Activated CD4-positive, alpha-beta T cell treated with anti-CD3 and anti-CD28 coated beads, Interleukin-2, amount 50 U/mL, for 4 hours (primary cell): ENCODE measurements around the gene ARL13B.
"Not testable (repeated sequence)": the region's sequence is repeated elsewhere in the genome, so short reads cannot be mapped to it uniquely, and the experiment has no call there.

Experiments used
- DNase-seq, 2 experiments: peaks; one replicate each; pipeline ENCODE4 v3.0.0-alpha.2; 2020

The ARL13B gene

DNA sequence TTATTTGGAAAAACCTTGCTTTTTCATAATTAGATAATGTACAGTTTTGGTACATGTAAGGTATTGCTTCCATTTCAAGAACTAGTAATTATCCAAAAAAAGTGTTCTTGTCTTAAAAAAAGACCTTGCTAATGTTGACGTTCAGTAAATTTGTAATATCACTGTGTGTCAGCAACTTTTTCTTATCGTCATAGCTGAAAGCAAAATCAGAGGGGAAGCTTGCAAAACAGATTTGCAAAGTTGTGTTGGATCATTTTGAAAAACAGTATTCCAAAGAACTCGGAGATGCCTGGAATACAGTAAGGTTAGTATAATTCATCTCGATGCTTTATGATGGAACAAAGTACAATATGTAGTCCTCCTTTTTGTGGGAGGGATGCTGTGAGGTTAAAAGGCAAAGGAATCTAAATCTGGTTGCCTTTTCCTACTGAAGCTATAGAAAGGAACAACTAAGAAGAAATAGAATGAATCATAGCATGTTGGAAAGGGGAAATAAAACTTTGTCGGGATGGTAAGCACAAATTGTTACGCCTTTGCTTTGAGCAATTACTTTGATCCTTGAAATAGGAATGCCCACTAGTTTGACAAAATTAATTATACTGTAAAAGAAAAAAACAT, 84.4 kb downstream of the ARL13B start:
- DNase-seq, result no peak

DNA sequence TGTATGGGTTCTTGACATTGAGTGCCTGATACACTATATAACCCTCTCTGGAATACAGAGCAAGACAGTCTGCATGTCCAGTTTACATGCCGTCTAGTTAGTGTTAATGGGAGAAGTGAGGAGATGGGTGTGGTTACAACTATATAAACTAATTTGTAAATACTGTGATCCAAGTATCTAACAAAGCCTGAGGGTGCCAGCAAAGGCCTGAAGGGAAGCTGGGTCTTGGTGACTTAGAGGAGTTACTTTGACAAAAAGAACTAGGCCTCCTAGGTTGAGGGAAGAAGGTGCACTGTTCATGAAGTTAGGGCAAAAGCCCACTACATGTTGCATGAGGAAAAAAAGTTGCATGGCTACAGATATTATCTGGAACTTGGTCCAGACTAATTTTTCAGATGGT, 85.2 kb downstream of the ARL13B start:
- no peak for DNase-seq

DNA sequence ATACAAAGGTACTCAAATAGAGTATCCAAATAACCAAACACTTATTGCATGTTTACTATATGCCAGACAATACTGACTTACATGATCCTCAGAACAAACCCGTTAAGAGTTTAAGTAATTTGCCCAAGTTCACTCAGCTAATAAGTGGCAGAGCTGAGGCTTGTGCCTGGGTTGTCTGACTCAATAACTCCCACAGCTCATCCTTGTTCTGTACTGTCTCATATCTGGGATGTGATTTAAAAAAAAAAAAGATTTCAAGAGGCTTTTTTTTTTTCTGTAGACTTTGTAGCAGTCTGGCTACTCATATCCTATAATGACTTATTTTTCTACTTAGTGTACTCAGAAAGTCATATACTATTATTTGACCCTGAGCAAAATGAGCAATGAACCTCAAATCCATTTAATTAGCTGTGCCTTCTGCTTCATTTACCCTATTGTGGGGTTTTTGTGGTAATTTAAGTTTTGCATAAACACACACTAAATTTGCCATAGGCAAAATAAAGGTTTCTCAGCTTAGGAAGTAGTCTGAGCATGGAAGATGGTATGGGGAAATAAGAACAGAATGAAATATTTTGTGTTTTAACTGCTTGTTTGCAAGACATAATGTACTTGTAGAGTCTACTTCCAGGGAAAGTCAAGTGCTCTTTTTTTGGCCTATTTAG, 86.0 kb downstream of the ARL13B start:
- DNase-seq, result no peak

DNA sequence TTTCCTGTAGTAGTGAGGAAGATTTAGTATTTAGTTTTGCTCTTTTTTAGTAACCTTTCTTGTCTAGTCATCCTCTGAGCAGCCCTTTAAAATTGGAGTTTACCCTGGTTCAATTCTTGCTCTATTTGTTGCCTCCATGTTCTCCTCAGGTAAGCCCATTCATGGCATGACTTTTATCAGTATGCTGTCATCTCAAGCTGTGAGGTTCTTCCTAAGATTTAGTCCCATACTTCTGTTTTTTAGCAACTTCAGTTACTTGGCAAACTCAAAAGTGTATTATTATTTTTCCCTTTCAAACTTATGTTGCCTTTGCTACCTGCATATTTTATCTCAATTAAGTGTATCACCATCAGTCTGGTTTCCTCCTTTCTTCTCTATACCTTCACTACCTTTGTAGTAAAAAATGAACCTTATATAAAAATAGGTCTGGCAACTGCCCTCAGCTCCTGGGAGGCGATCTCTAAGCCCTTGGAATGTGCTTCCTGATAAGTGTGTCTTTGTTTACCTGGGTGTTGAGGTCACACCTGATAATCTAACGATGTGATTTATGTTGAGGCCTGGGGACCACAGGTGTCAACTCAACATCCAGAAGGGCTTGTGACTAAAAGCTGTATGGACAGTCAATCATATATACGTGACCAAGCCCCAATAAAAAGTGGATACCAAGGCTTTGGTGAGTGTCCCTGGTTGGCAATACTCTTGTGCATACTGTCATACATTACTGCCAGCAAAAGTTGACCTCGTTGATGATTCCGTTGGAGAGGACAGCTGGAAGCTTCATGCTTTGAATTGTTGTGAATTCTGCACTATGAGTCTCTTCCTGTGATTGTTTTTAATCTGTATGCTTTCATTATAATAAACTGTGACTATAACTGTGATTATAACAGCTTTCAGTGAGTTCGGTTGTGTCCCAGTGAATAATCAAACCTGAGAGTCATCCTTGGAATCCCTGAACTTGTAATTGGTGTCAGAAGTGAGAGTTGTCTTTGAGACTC, 86.8 kb downstream of the ARL13B start:
- no peak for DNase-seq

GRCh38 chr3:94069194-94069813, 89.3 kb downstream of the ARL13B start:
- DNase-seq, result no peak

DNA sequence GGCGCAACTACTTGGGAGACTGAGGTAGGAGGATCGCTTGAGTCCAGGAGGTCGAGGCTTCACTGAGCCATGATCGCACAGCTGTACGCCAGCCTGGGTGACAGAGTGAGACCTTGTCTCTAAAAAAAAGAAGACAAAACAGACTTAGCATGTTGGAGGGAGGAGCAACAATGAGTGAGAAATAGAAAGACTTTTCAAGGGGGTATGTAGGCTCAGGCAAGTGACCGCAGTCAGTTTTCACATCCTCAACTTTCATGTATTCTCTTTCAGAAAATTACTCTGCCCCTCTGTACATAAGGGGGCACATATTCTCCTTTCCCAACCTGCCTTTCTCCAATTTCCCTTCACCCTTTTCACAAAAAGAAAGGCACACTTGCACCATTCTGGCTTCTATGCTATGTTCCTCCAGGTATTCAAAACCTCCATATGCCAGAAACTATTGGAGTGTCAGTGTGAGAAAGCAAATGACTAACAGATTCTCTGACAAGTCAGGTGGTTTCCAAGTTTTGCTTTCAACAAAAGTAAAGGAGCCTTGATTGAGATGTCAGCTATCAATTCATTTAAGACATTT, 90.5 kb downstream of the ARL13B start:
- no peak for DNase-seq

DNA sequence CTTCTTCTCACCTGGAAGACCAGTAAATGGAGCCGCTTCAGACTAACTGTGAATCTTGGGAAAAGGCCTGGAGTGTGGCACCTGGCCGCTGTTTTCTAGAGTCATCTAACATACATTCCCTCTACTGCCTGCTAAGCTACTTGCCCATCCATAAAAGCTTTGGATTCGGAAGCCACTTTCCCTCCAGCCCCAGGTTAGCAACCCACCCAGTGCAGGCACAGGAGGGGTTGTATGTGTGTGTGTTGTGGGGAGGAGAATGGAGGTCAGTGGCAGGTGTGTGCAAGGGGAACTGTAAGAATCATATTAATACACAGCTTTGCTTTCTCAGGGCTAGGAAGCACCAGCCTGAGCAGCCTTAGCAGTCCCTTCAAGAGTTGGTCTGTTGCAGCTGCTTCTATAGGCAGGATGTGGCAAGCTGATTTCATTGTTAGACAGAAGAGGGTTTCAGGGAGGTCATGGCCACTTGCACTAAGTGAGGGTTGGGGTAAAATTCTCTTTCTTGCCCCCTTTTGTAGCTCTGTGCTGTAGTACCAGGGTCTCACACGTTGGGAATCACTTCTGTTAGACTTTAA, 91.8 kb downstream of the ARL13B start:
- DNase-seq, result no peak

- DNase-seq, result no peak
Observed at GRCh38 chr3:94076055-94076454, 96.1 kb downstream of the ARL13B start.

- DNase-seq, result not testable (repeated sequence)
Observed at GRCh38 chr3:94080552-94080951, 100.6 kb downstream of the ARL13B start.

DNA sequence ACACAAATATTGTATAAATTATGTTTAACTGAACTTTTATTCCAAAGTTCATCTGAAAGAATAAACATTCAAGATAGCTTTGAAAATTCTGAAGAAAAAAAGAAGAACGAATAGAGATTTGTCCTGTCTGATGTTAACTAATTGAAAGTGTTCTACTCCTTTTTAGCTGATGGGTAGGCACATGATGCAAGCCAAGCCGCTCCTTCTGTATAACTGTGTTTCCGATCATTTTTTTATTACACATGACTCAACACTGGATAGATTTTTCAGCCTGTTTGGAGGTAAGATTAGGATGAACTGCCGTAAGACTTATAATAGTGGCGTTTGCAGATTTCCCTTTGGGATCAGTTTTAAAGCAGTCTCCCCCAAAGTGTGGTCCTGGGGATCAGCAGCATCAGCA, 101.9 kb downstream of the ARL13B start:
- no peak for DNase-seq

GRCh38 chr3:94082391-94082937, 102.5 kb downstream of the ARL13B start:
- DNase-seq, result no peak

DNA sequence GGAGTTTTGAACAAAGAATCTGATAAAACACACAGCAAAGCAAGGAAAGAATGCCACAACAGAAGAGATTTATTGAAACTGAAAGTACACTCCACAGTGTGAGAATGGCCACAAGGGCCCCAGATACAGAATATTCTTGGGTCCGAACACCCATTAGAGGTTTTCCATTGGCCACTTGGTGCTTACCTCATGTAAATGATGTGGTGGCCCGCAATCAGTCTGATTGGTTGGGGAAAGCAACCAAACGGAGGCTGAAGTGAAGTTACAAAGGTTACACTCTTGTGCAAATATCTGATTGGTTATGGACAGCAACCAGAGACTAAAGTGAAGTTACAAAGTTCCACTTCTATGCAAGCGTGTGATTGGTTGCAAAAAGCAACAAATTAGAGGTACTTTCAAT, 103.3 kb downstream of the ARL13B start:
- no peak for DNase-seq

DNA sequence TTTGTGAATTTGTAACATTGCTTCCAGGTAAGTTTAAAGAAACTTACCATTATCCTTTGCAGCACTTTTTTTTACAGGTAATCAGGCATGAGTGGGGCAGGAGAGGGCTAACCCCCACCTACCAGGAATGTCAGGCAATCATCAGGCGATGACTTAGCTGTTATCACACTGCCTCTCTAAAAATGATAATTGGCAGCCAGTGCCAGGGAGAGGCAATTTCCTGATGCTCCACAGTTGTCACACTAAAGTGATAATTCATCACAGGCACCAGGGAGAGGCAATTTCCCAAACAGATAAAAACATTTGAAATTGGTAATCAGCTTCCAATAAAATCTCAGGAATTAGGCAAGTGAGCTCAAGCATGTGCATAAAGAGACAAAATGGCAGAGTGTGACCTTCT, 109.2 kb downstream of the ARL13B start:
- DNase-seq, result no peak

GRCh38 chr3:94092086-94092485, 112.1 kb downstream of the ARL13B start:
- DNase-seq, result no peak

GRCh38 chr3:94093151-94093550, 113.2 kb downstream of the ARL13B start:
- DNase-seq, result no peak

DNA sequence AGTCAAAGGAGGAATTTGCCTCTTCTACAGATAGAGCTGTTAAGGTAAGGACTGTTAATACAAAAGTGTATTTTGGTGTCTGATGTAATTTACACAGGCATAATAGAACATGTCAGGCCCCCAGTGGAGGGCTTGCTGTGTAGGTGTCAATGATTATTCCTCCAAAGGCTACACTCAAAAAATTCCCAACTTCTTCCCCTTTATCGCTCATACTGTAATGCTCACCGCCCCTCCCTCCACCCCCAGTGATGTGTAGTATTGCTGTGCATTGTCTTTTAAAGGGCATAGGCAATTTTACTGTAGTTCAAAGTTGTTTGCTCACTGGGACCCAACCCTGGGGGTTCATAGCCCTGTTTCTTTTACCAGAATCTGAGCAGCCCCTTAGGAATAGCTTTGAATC, 115.2 kb downstream of the ARL13B start:
- no peak for DNase-seq

DNA sequence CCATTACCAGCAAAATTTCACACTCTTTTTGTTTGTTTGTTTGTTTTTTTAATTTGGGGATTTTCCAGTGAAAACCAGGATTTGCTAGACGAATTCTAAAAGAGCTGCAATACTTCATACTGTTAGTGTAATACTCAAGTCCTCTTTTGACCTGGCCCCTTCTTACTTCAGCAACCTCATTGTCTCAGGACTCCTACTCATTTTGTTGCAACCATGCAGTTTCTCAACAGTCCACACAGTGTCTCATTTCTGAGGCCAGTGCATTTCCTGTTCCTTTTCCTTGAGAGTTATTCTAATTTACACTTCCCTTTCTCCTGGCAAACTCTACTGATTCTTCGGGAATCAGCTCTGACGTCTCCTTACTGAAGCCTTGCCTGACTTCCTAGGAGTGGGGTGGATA, 118.5 kb downstream of the ARL13B start:
- DNase-seq, result no peak

GRCh38 chr3:94099311-94099710, 119.4 kb downstream of the ARL13B start:
- no peak for DNase-seq

GRCh38 chr3:94101860-94102259, 121.9 kb downstream of the ARL13B start:
- no peak for DNase-seq
